DLD1 (cell line): Measurements from ENCODE around the gene ZNF471.

Source experiments
- in situ Hi-C: cut with HindIII; loops from 2 replicates; pipeline ENCODE4 v1.10.0; 2017; ENCODE audit warnings: low sequenced_read_pairs

ZNF471 gene

GRCh38 chr19:56572589-56572988 is 64.9 kb downstream of the ZNF471 start:
- in situ Hi-C loops = no loop called here

GRCh38 chr19:56573914-56574313 is 66.3 kb downstream of the ZNF471 start:
- in situ Hi-C loops = no loop called here

- in situ Hi-C loops = no loop called here
Measured at GRCh38 chr19:56577719-56578602, 70.3 kb downstream of the ZNF471 start.
